ENCODE results near the gene FXR2.

GRCh38 chr17:7626956-7627249 lies 12.2 kb upstream of the FXR2 start:
- TF ChIP-seq, protein P1, sequence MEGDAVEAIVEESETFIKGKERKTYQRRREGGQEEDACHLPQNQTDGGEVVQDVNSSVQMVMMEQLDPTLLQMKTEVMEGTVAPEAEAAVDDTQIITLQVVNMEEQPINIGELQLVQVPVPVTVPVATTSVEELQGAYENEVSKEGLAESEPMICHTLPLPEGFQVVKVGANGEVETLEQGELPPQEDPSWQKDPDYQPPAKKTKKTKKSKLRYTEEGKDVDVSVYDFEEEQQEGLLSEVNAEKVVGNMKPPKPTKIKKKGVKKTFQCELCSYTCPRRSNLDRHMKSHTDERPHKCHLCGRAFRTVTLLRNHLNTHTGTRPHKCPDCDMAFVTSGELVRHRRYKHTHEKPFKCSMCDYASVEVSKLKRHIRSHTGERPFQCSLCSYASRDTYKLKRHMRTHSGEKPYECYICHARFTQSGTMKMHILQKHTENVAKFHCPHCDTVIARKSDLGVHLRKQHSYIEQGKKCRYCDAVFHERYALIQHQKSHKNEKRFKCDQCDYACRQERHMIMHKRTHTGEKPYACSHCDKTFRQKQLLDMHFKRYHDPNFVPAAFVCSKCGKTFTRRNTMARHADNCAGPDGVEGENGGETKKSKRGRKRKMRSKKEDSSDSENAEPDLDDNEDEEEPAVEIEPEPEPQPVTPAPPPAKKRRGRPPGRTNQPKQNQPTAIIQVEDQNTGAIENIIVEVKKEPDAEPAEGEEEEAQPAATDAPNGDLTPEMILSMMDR (IDR thresholded peaks at IDR 0.05; ENCODE audit: low read depth, low read length, missing input control) = no peak
- TF ChIP-seq, protein P2, sequence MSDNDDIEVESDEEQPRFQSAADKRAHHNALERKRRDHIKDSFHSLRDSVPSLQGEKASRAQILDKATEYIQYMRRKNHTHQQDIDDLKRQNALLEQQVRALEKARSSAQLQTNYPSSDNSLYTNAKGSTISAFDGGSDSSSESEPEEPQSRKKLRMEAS (IDR thresholded peaks at IDR 0.05) = no peak
- TF ChIP-seq TAF1 (conservative IDR thresholded peaks at IDR 0.05) (no peak), REST (IDR thresholded peaks at IDR 0.05) (no peak), FOXA1 (IDR thresholded peaks at IDR 0.05) (no peak), NR2F2 (IDR thresholded peaks at IDR 0.05) (no peak), RAD21 (IDR thresholded peaks at IDR 0.05) (no peak), EGR1 (IDR thresholded peaks at IDR 0.05; ENCODE audit: low read depth in 2 of 2) (no peak), RXRA (IDR thresholded peaks at IDR 0.05) (no peak), JUND (IDR thresholded peaks at IDR 0.05) (no peak), GABPA (IDR thresholded peaks at IDR 0.05 in 1 of 2, conservative IDR thresholded peaks at IDR 0.05 in 1 of 2) (no peak), ATF3 (IDR thresholded peaks at IDR 0.05) (no peak)
- TF ChIP-seq, protein P3, sequence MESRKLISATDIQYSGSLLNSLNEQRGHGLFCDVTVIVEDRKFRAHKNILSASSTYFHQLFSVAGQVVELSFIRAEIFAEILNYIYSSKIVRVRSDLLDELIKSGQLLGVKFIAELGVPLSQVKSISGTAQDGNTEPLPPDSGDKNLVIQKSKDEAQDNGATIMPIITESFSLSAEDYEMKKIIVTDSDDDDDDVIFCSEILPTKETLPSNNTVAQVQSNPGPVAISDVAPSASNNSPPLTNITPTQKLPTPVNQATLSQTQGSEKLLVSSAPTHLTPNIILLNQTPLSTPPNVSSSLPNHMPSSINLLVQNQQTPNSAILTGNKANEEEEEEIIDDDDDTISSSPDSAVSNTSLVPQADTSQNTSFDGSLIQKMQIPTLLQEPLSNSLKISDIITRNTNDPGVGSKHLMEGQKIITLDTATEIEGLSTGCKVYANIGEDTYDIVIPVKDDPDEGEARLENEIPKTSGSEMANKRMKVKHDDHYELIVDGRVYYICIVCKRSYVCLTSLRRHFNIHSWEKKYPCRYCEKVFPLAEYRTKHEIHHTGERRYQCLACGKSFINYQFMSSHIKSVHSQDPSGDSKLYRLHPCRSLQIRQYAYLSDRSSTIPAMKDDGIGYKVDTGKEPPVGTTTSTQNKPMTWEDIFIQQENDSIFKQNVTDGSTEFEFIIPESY (IDR thresholded peaks at IDR 0.05) = no peak

All from liver (tissue), 3 donors.